Activated B cell treated with CpG ODN at 0.5 μM for 24 hours (primary cell): ENCODE measurements around the gene SH3TC1. TPM values are rescaled to one million over a fixed set of nuclear protein-coding genes. Genes with fewer than 3 reads are reported as not detected.

Experiments
- ATAC-seq: fragments of 200-7000 bp; cut with Tn5 transposase; one replicate; pipeline ENCODE4 v1.10.0; 2021; ENCODE audit warnings: low read depth, mild to moderate bottlenecking, moderate library complexity
- CTCF ChIA-PET: fragments of 350-600 bp; sonication (Branson Sonifier 250); formaldehyde crosslinking; loops from one replicate; lab custom pipeline; 2021; ENCODE audit warnings: antibody characterized with exemption; lab: Charles Lee
- POLR2A ChIA-PET: fragments of 350-600 bp; sonication (Branson Sonifier 250); formaldehyde crosslinking; loops from one replicate; lab custom pipeline; 2021; ENCODE audit warnings: antibody characterized with exemption; lab: Charles Lee
- DNase-seq: peaks from one replicate; pipeline ENCODE4 v3.0.0; 2022
- H3K27ac Mint-ChIP-seq: one replicate; pipeline ENCODE4 v1.8.0; 2020; ENCODE audit warnings: mixed read lengths
- H3K27me3 Mint-ChIP-seq: one replicate; pipeline ENCODE4 v1.8.0; 2021; ENCODE audit warnings: mixed read lengths
- H3K36me3 Mint-ChIP-seq: one replicate; pipeline ENCODE4 v1.8.0; 2021; ENCODE audit warnings: low read depth, mixed read lengths
- H3K4me1 Mint-ChIP-seq: one replicate; pipeline ENCODE4 v1.8.0; 2021; ENCODE audit warnings: mixed read lengths
- H3K4me3 Mint-ChIP-seq: one replicate; pipeline ENCODE4 v1.8.0; 2020; ENCODE audit warnings: mild to moderate bottlenecking, mixed read lengths
- H3K9me3 Mint-ChIP-seq: one replicate; pipeline ENCODE4 v1.8.0; 2020; ENCODE audit warnings: mixed read lengths
- CTCF ChIP-seq: fragments of 200-600 bp; IDR thresholded peaks from one replicate; pipeline ENCODE4 v1.8.0; 2022; ENCODE audit warnings: antibody characterized with exemption, mild to moderate bottlenecking
- intact Hi-C: fragments of 100-400 bp; cut with micrococcal nuclease; formaldehyde crosslinking; loops from one replicate; pipeline ENCODE4 v1.15.1; 2024
- total RNA-seq: library from RNA; stranded (reverse); gene quantifications from 2 replicates; pipeline ENCODE4 v1.2.3, GENCODE V29; 2022

SH3TC1 gene
- total RNA-seq, 1 donor from 2014 or later = 135 TPM

- no peak overlapping the region for H3K27ac Mint-ChIP-seq
- ATAC-seq = no peak
These were observed 10.2 kb downstream of the SH3TC1 start for GRCh38 chr4:8209181-8209874.

DNA sequence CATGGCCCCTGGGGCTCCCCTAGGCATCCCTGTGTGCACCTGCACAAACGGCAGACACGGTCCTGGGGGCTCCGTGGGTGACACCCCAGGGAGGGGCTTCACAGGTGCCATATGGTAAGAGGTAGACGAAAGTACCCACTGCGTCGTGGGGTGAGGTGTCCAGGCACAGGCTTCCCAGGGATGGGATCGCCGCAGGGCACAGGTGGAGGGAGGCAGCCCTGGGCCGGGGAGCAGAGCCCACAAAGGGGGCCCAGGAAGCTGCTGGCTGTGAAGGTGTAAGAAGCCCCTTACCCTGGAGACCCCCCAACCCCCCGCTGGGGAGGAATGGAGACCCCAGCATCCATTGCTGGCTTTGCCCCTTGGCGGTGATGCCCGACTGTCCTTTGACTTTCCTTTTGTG is 10.9 kb downstream of the SH3TC1 start:
- DNase-seq (no peak), ATAC-seq (no peak)
- peaks cover 26% of the 10 kb centered on the region for H3K4me1 Mint-ChIP-seq
- H3K27ac Mint-ChIP-seq = no peak overlapping the region
- ChIA-PET POLR2A (no interaction called here), CTCF (no interaction called here)
- intact Hi-C loops = no loop called here
- H3K9me3 Mint-ChIP-seq = no peaks in the 10 kb centered on the region
- peaks cover 67% of the 10 kb centered on the region for H3K36me3 Mint-ChIP-seq
- TF ChIP-seq CTCF = no peak
- no peaks in the 10 kb centered on the region for H3K27me3 Mint-ChIP-seq
- no peak overlapping the region for H3K4me3 Mint-ChIP-seq

More at GRCh38 chr4:8209181-8209874, 10.2 kb downstream of the SH3TC1 start:
- H3K9me3 Mint-ChIP-seq = no peaks in the 10 kb centered on the region
- no peak overlapping the region for H3K4me3 Mint-ChIP-seq
- CTCF ChIA-PET = no interaction called here
- POLR2A ChIA-PET = interaction anchor here (0.7 kb wide), 1 partner anchor 10 kb away, joined by 3 read pairs; the partner anchor contains the start of gene SH3TC1
- H3K36me3 Mint-ChIP-seq = peaks cover 63% of the 10 kb centered on the region
- peaks cover 31% of the 10 kb centered on the region for H3K4me1 Mint-ChIP-seq
- no peaks in the 10 kb centered on the region for H3K27me3 Mint-ChIP-seq
- DNase-seq = no peak
- intact Hi-C loops = no loop called here
- no peak for TF ChIP-seq CTCF

GRCh38 chr4:8210616-8211015 is 11.5 kb downstream of the SH3TC1 start:
- Mint-ChIP-seq H3K4me3 (no peak overlapping the region), H3K27ac (no peak overlapping the region), H3K4me1 (peaks cover 19% of the 10 kb centered on the region), H3K9me3 (no peaks in the 10 kb centered on the region), H3K27me3 (no peaks in the 10 kb centered on the region), H3K36me3 (peaks cover 74% of the 10 kb centered on the region)
- ATAC-seq = no peak
- ChIA-PET CTCF (no interaction called here), POLR2A (no interaction called here)
- intact Hi-C loops = no loop called here
- TF ChIP-seq CTCF = no peak
- no peak for DNase-seq

GRCh38 chr4:8211251-8211650 is 12.2 kb downstream of the SH3TC1 start:
- ATAC-seq (no peak), DNase-seq (no peak)
- no peaks in the 10 kb centered on the region for H3K9me3 Mint-ChIP-seq
- intact Hi-C loops = no loop called here
- no peak overlapping the region for H3K27ac Mint-ChIP-seq
- H3K4me3 Mint-ChIP-seq = no peak overlapping the region
- H3K4me1 Mint-ChIP-seq = peaks cover 13% of the 10 kb centered on the region
- POLR2A ChIA-PET = no interaction called here
- CTCF ChIA-PET = no interaction called here
- TF ChIP-seq CTCF = no peak
- no peaks in the 10 kb centered on the region for H3K27me3 Mint-ChIP-seq
- H3K36me3 Mint-ChIP-seq = peaks cover 76% of the 10 kb centered on the region

DNA sequence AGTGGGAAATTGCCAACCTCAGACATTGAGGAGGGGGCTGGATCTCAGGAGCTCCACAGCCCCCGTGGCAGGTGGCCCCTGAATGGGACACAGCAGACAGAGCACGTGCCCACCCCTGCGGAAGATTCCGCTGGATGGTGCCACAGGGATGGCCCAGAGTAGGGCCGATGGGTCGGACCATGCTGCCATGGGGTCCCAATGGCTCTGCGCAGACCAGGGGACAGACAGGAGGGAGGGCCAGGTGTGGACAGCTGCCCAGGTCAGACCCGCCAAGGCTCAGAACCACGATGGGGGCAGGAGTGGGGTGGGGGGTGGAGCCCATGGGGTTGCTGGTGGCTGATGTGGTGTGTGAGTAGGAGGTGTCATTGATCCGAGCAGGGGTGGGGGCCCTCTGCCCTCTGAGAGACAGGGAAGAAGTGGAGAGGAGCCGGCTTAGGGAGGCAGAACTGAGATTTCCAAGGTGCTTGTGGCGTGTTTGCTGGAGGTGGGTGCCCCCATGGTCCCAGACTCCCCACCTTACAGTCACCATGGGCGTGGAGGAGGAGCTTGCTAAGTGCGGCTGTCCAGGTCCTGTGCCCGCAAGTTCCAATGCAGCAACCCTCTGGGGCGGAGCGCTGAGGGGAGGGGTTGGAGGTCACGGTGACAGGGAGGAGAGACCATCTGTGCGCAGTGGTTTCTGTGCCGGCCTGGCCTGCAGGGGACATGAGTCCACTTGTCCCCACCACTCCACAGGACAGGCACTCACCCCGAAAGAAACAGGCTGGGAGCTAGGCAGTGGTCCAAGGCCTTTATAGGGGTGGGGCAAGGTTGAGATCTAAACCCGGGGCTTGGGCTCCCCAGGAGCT is 12.9 kb downstream of the SH3TC1 start:
- H3K9me3 Mint-ChIP-seq = no peaks in the 10 kb centered on the region
- H3K4me1 Mint-ChIP-seq = peaks cover 6% of the 10 kb centered on the region
- peaks cover 79% of the 10 kb centered on the region for H3K36me3 Mint-ChIP-seq
- ATAC-seq = no peak
- no peak for DNase-seq
- ChIA-PET POLR2A (no interaction called here), CTCF (no interaction called here)
- H3K27ac Mint-ChIP-seq = no peak overlapping the region
- no peaks in the 10 kb centered on the region for H3K27me3 Mint-ChIP-seq
- no peak overlapping the region for H3K4me3 Mint-ChIP-seq
- no peak for TF ChIP-seq CTCF
- intact Hi-C loops = no loop called here
